ENCODE results near the gene LRWD1.

- TF ChIP-seq CTCF (IDR thresholded peaks at IDR 0.05; ENCODE audit: borderline replicate concordance, extremely low read depth, low read length, poor library complexity, severe bottlenecking) (no peak), EZH2 (IDR thresholded peaks at IDR 0.05; ENCODE audit: borderline replicate concordance, low read depth, low read length, severe bottlenecking) (no peak)
Observed at GRCh38 chr7:102432442-102433218, 32.2 kb upstream of the LRWD1 start.
